Heart left ventricle (tissue), 13 donors: ENCODE data around the gene SLC39A10.

Experiments used
- CTCF ChIP-seq, 12 donors: fragments of 200-600 bp; sonication (generic) in 4 of 12; IDR thresholded peaks; one replicate each; pipeline versions ENCODE4 v1.5.0 to v1.8.0; 2018 to 2022; ENCODE audit warnings: antibody characterized with exemption in 12 of 12, mild to moderate bottlenecking in 5 of 12
- POLR2A ChIP-seq, 2 donors: fragments of 450-650 bp; IDR thresholded peaks; one replicate each; pipeline ENCODE4 v1.6.1; 2017; ENCODE audit warnings: antibody characterized with exemption in 2 of 2, mild to moderate bottlenecking in 2 of 2, moderate library complexity in 2 of 2
- donor health status: ischemic (EF 13 %, LVEDD 7.1; RV severe dilation, severe dysfunction).
- donor health status: DM: no; HTN: yes; CAD: no.
- donor health status: DM: no; HTN: no; CAD: no.
- donor health status: ischemic (EF 25% LVEDD 6.9; RV normal size, moderate dysfunction).
- donor health status: ischemic (EF 25% LVEDD 5.7; RV mildly dilated, moderate dysfunction).
- donor health status: ischemic (EF 35%, LVEDD 5.7; RV mildly dilated, moderate dysfunction).
- donor health status: nonischemic (EF 11% LVEDD 7.7; RV severe dilation, severe dysfunction).
- donor health status: DM: yes; HTN: yes; CAD: no.
- donor health status: PGD.
- donor health status: ischemic (EF 29% LVEDD 5.4; RV normal size, mild dysfunction).
- donor health status: nonischemic (EF 23%, LVEDD 6.1; RV moderate dilation, normal function).

DNA sequence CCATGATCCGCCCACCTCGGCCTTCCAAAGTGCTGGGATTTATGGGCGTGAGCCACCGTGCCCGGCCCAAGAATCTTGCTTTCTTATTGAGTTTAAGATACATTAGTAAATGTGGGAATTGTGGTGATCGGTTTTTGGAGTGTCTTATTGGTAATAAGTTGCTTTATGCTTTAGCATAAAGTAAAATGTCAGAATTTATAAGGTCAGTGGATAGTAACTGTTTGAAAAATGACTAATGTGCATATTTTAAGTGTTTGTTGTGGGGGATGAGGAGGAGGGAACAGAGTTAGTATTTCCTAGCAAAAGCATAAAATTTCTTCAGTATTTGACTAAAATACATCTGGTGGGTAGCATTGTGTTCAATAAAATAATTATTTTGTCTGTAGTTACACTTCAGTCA, 77.4 kb downstream of the SLC39A10 start:
- no peak for TF ChIP-seq CTCF (IDR thresholded peaks at IDR 0.05)
- TF ChIP-seq POLR2A (IDR thresholded peaks at IDR 0.05): no peak
